ENCODE results near the gene ADGRL1. TPM values are rescaled to one million over a fixed set of nuclear protein-coding genes. Genes with fewer than 3 reads are reported as not detected.
"Not testable (repeated sequence)": the region's sequence is repeated elsewhere in the genome, so short reads cannot be mapped to it uniquely, and the experiment has no call there.

ADGRL1 gene
- polyA plus RNA-seq, 1 of the 3 experiments (the other 2 are of a cell fraction) = 13.4 TPM

DNA sequence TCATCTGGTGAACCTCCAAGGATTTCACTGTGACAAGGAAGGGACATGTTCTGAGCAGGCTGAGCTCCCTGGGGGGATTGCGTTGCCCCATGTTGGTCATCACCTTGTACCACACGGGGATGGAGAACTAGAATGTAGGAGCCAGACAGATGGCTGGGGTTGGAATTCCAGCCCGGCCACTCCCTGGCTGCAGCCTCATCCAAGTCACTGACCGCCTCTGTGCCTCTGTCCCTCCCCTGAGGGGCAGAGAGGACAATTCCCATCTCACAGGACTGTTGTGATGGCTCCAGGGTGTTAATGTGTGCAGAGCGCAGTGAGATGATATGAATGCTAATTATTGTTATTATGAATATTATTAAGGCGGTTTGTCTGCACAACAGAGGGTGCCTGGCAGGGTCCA lies 24.1 kb downstream of the ADGRL1 start:
- no peak overlapping the region for H2AFZ ChIP-seq (ENCODE audit: low read depth)
- no peaks in the 10 kb centered on the region for H3K9me2 ChIP-seq
- no peak overlapping the region for H3K9ac ChIP-seq
- H3K27me3 ChIP-seq (ENCODE audit: insufficient read depth) = no peaks in the 10 kb centered on the region
- no peaks in the 10 kb centered on the region for H3K9me3 ChIP-seq
- 96% methylated on average over 4 of the region's 6 CpGs for WGBS (ENCODE audit: low lambda C conversion rate)
- H3K27ac ChIP-seq (ENCODE audit: low read depth in 2 of 2, low read length in 1 of 2) = no peak overlapping the region
- H3K4me3 ChIP-seq (ENCODE audit: low read depth in 2 of 2, low read length in 1 of 2) = no peak overlapping the region
- POLR2A ChIA-PET = no interaction called here
- H3F3A ChIP-seq (replicated peaks; ENCODE audit: insufficient read depth) = no peaks in the 10 kb centered on the region
- CTCF ChIA-PET = interaction anchor here (0.7 kb wide), 1 partner anchor 45 kb away, joined by 3 read pairs; the partner anchor contains the start of gene ASF1B
- no peak overlapping the region for H3K4me2 ChIP-seq
- TF ChIP-seq POLR2AphosphoS5 (IDR thresholded peaks at IDR 0.05; ENCODE audit: low read depth, low read length) (no peak), SIN3A (IDR thresholded peaks at IDR 0.05; ENCODE audit: borderline replicate concordance, low read depth, low read length) (no peak), FOSL2 (IDR thresholded peaks at IDR 0.05; ENCODE audit: borderline replicate concordance, low read depth) (no peak), RXRA (IDR thresholded peaks at IDR 0.05; ENCODE audit: borderline replicate concordance, low read depth) (no peak), NRF1 (IDR thresholded peaks at IDR 0.05; ENCODE audit: low read depth, low read length) (no peak), MXI1 (IDR thresholded peaks at IDR 0.05; ENCODE audit: low read depth, low read length) (no peak), TEAD4 (IDR thresholded peaks at IDR 0.05; ENCODE audit: borderline replicate concordance, insufficient read depth) (no peak), MEF2A (IDR thresholded peaks at IDR 0.05; ENCODE audit: borderline replicate concordance, low read depth) (no peak), GATA2 (CRISPR knock-in tag; IDR thresholded peaks at IDR 0.05) (no peak), TCF12 (IDR thresholded peaks at IDR 0.05) (no peak), JUND (IDR thresholded peaks at IDR 0.05) (no peak), EZH2phosphoT487 (IDR thresholded peaks at IDR 0.05; ENCODE audit: borderline replicate concordance, low read depth) (no peak), FOXJ3 (CRISPR knock-in tag; IDR thresholded peaks at IDR 0.05) (no peak), RAD21 (IDR thresholded peaks at IDR 0.05; ENCODE audit: low read length) (no peak), NFIC (IDR thresholded peaks at IDR 0.05; ENCODE audit: borderline replicate concordance) (no peak), GABPA (IDR thresholded peaks at IDR 0.05; ENCODE audit: low read depth) (no peak)
- TF ChIP-seq, protein P1, sequence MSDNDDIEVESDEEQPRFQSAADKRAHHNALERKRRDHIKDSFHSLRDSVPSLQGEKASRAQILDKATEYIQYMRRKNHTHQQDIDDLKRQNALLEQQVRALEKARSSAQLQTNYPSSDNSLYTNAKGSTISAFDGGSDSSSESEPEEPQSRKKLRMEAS (IDR thresholded peaks at IDR 0.05; ENCODE audit: low read depth) = no peak
- TF ChIP-seq, protein P2, sequence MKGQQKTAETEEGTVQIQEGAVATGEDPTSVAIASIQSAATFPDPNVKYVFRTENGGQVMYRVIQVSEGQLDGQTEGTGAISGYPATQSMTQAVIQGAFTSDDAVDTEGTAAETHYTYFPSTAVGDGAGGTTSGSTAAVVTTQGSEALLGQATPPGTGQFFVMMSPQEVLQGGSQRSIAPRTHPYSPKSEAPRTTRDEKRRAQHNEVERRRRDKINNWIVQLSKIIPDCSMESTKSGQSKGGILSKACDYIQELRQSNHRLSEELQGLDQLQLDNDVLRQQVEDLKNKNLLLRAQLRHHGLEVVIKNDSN (IDR thresholded peaks at IDR 0.05; ENCODE audit: borderline replicate concordance, low read depth) = no peak
- TF ChIP-seq, protein P3, sequence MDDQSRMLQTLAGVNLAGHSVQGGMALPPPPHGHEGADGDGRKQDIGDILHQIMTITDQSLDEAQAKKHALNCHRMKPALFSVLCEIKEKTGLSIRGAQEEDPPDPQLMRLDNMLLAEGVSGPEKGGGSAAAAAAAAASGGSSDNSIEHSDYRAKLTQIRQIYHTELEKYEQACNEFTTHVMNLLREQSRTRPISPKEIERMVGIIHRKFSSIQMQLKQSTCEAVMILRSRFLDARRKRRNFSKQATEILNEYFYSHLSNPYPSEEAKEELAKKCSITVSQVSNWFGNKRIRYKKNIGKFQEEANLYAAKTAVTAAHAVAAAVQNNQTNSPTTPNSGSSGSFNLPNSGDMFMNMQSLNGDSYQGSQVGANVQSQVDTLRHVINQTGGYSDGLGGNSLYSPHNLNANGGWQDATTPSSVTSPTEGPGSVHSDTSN (IDR thresholded peaks at IDR 0.05) = no peak
- TF ChIP-seq, protein P4, sequence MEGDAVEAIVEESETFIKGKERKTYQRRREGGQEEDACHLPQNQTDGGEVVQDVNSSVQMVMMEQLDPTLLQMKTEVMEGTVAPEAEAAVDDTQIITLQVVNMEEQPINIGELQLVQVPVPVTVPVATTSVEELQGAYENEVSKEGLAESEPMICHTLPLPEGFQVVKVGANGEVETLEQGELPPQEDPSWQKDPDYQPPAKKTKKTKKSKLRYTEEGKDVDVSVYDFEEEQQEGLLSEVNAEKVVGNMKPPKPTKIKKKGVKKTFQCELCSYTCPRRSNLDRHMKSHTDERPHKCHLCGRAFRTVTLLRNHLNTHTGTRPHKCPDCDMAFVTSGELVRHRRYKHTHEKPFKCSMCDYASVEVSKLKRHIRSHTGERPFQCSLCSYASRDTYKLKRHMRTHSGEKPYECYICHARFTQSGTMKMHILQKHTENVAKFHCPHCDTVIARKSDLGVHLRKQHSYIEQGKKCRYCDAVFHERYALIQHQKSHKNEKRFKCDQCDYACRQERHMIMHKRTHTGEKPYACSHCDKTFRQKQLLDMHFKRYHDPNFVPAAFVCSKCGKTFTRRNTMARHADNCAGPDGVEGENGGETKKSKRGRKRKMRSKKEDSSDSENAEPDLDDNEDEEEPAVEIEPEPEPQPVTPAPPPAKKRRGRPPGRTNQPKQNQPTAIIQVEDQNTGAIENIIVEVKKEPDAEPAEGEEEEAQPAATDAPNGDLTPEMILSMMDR (IDR thresholded peaks at IDR 0.05) = no peak
- peak; percentile 14 for DNase-seq
- H3K4me1 ChIP-seq (ENCODE audit: control insufficient read depth in 1 of 2, insufficient read depth in 2 of 2, low read depth in 1 of 2, low read length in 1 of 2) = peaks cover 0 to 8% of the 10 kb centered on the region in 2 experiments; a peak in 1 of 4 replicates
- H3K79me2 ChIP-seq (ENCODE audit: insufficient read depth) = no peaks in the 10 kb centered on the region
- H4K20me1 ChIP-seq (ENCODE audit: insufficient read depth) = 0 out of 2 replicates have a peak, but pooled peaks cover 4% of the 10 kb centered on the region
- H3K36me3 ChIP-seq (replicated peaks in 1 of 2; ENCODE audit: control insufficient read depth in 1 of 2, insufficient read depth in 2 of 2, low read length in 1 of 2) = no peaks in the 10 kb centered on the region

DNA sequence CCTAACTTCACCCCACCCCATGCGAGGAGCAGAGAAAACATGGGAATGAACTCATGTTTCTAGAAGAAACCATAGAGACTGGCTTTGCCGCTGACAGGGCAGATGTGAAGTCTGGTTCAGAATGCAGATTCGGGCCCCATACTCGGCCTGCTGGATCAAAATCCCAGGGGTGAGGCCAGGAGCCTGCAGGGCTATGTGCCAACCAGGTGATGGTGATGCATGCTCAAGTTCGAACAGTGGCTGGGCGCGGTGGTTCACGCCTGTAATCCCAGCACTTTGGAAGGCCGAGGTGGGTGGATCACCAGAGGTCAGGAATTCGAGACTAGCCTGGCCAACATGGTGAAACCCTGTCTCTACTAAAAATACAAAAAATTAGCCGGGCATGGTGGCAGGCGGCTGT lies 24.8 kb downstream of the ADGRL1 start:
- H3K4me1 ChIP-seq (ENCODE audit: control insufficient read depth in 1 of 2, insufficient read depth in 2 of 2, low read depth in 1 of 2, low read length in 1 of 2); H3K27ac ChIP-seq (ENCODE audit: low read depth in 2 of 2, low read length in 1 of 2); DNase-seq; H3K4me3 ChIP-seq (ENCODE audit: low read depth in 2 of 2, low read length in 1 of 2); H3K27me3 ChIP-seq (ENCODE audit: insufficient read depth); H3K9me3 ChIP-seq; H3K36me3 ChIP-seq (replicated peaks in 1 of 2; ENCODE audit: control insufficient read depth in 1 of 2, insufficient read depth in 2 of 2, low read length in 1 of 2); H3K9me2 ChIP-seq; H3K9ac ChIP-seq; H4K20me1 ChIP-seq (ENCODE audit: insufficient read depth); H3K79me2 ChIP-seq (ENCODE audit: insufficient read depth); POLR2A ChIA-PET; H3K4me2 ChIP-seq; H3F3A ChIP-seq (replicated peaks; ENCODE audit: insufficient read depth); H2AFZ ChIP-seq (ENCODE audit: low read depth): not testable (repeated sequence)
- CTCF ChIA-PET = interaction anchor here (0.7 kb wide), 1 partner anchor 45 kb away, joined by 3 read pairs; the partner anchor contains the start of gene ASF1B
- 98% methylated on average over 12 of the region's 12 CpGs for WGBS (ENCODE audit: low lambda C conversion rate)
